Measurements from ENCODE around the gene GPATCH8.
"Not testable (repeated sequence)": the region's sequence is repeated elsewhere in the genome, so short reads cannot be mapped to it uniquely, and the experiment has no call there.

The GPATCH8 gene

DNA sequence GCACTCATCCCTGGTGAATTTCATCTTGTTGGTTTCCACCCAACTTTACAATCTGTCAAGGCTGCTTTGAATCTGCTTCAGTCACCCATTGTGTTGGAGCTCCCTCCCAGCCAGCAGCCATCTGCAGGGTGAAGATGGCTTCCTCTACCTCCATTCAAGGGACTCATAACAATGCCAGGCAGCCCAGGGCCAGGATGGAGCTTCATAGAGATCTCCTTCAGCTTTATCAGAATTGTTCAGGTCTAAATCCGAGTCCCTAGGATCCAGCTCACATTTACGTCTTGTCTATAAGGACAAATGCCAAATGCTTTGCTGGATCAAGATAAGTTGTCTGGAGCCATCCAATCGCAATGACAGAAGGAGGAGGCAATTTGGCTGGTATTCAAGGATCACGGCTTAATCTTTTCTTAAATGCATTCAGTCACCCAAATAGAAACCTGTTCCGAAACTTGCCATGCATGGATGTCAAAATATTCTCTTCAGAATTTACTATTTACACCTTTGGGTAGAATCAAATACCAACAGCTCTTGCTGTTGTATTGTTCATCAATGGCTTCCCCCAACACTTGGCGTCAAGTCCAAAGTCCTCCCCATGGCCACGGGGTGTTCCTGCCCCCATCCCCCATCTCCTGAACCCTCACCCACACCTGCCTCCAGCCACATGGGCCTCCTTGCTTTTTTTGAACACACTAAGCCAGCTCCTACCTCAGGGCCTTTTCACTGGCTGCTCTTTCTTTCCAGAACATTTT, 135.8 kb downstream of the GPATCH8 start:
- Histone ChIP-seq H3K4me2 (no peak overlapping the region), H3K27me3 (ENCODE audit: insufficient read depth, low read depth) (peaks cover 39% of the 10 kb centered on the region), H3K79me2 (ENCODE audit: insufficient read depth, low read depth) (no peaks in the 10 kb centered on the region), H3K27ac (no peak overlapping the region), H3K4me3 (IDR thresholded peaks at IDR 0.05; ENCODE audit: insufficient read depth, low read depth, low read length) (no peak overlapping the region), H2AFZ (ENCODE audit: low read depth) (no peak overlapping the region), H3K36me3 (ENCODE audit: insufficient read depth) (no peaks in the 10 kb centered on the region), H3K9ac (no peak overlapping the region), H3K4me1 (ENCODE audit: low read depth, poor library complexity, severe bottlenecking) (peaks cover 9% of the 10 kb centered on the region), H4K20me1 (ENCODE audit: insufficient read depth) (no peaks in the 10 kb centered on the region)
- TF ChIP-seq, protein P1, sequence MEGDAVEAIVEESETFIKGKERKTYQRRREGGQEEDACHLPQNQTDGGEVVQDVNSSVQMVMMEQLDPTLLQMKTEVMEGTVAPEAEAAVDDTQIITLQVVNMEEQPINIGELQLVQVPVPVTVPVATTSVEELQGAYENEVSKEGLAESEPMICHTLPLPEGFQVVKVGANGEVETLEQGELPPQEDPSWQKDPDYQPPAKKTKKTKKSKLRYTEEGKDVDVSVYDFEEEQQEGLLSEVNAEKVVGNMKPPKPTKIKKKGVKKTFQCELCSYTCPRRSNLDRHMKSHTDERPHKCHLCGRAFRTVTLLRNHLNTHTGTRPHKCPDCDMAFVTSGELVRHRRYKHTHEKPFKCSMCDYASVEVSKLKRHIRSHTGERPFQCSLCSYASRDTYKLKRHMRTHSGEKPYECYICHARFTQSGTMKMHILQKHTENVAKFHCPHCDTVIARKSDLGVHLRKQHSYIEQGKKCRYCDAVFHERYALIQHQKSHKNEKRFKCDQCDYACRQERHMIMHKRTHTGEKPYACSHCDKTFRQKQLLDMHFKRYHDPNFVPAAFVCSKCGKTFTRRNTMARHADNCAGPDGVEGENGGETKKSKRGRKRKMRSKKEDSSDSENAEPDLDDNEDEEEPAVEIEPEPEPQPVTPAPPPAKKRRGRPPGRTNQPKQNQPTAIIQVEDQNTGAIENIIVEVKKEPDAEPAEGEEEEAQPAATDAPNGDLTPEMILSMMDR (conservative IDR thresholded peaks at IDR 0.05; ENCODE audit: low read depth, low read length): no peak

DNA sequence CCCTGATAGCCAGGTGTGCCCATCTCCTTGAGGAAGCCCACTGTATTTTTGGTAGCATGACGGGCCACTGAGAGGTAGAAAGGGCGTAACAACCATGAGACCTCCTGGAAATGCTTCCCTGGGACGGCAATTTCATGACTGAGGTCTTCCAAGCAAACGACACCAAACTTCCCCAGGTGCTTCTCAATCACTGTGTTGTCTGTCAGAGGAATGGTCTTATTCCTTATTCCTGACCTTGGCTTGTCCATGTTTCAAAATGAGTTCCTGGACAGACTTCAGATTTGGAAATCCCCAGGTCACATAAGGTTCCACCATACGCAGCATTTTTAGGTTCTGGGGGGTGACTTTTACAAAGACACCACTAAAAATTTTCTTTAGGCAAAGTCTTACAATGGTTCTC, 138.2 kb downstream of the GPATCH8 start:
- H3K36me3 ChIP-seq (ENCODE audit: insufficient read depth); H3K4me3 ChIP-seq (IDR thresholded peaks at IDR 0.05; ENCODE audit: insufficient read depth, low read depth, low read length); H3K79me2 ChIP-seq (ENCODE audit: insufficient read depth, low read depth); H3K9ac ChIP-seq; H3K27ac ChIP-seq; H2AFZ ChIP-seq (ENCODE audit: low read depth); H3K4me2 ChIP-seq; H4K20me1 ChIP-seq (ENCODE audit: insufficient read depth): not testable (repeated sequence)
- peaks cover 32% of the 10 kb centered on the region for H3K27me3 ChIP-seq (ENCODE audit: insufficient read depth, low read depth)
- peaks cover 10% of the 10 kb centered on the region for H3K4me1 ChIP-seq (ENCODE audit: low read depth, poor library complexity, severe bottlenecking)

DNA sequence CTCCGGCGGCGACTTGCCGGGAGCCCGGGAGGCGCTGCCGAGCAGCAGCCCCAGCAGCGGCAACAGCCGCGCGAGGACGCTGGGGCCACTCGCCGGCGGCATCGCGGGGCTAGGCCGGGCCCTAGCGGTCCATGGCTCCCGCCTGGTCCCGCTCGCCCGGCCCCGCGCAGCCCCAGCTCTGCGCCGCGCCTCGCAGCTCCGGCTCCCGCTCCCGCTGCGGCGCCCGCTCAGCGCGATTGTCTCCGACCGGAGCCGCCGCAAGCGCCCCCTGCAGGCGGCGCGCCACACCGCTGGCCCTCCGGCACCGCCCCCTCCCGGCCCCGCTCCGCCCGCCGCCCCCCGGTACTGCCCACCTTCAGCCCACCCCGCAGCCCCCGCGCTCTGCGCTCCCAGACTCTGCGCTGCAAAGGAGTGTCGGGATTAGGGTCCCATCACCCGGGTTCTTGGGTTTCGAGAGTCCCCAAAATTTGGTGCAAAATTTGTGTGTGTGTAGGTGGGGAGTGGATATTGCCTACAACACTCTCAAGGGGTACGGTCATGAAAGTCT, 139.5 kb downstream of the GPATCH8 start, which contains the start of gene FAM171A2:
Gene FAM171A2 (minus strand): TSS at position 241 of the 547 bp plus-strand sequence. CDS start 139 bp downstream, at position 102.
- Histone ChIP-seq H3K9ac (peak within 1 kb of the TSS; percentile 50; the same call in 1 of the 2 replicates), H3K36me3 (ENCODE audit: insufficient read depth) (no peaks in the 10 kb centered on the region), H3K27ac (no peak within 1 kb of the TSS), H3K4me1 (ENCODE audit: low read depth, poor library complexity, severe bottlenecking) (peaks cover 16% of the 10 kb centered on the region), H4K20me1 (ENCODE audit: insufficient read depth) (no peaks in the 10 kb centered on the region), H2AFZ (ENCODE audit: low read depth) (peak within 1 kb of the TSS; percentile 98), H3K4me2 (peak within 1 kb of the TSS; percentile 85), H3K27me3 (ENCODE audit: insufficient read depth, low read depth) (peaks cover 32% of the 10 kb centered on the region), H3K79me2 (ENCODE audit: insufficient read depth, low read depth) (no peaks in the 10 kb centered on the region), H3K4me3 (IDR thresholded peaks at IDR 0.05; ENCODE audit: insufficient read depth, low read depth, low read length) (no peak within 1 kb of the TSS)
- TF ChIP-seq, protein P1 (conservative IDR thresholded peaks at IDR 0.05; ENCODE audit: low read depth, low read length): peak; percentile 70

DNA sequence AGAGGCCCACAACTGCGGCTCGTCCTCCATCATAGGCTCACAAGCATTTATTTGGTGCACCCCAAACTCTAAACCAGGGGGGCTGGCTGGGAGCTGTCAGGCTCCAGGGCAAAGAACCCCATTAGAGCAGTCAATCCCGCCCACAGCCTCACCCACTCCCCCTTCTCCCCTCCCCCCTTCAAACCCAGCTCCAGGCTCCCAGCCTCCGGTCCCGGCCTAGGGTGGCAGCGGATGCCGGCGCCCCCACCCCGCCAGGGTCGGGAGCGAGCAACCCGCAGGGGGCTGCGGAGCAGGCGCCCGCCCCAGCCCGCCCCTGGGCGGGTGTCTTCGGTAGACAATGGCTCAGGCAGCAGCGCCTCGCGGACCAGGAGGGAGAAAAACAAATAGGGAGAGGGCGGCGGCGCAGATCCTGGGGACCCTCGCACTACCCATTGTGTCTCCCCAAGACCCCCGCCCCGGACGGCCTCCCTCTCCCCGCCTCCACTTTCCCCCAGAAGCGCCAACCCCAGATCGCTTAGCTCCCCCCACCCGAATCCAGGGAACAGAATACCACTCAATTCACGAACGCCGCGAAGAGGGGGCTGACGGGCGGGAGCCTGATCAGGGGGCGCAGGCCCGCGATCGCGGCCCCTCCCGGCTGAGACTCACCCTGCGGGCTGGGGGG, 140.1 kb downstream of the GPATCH8 start:
- H3K9ac ChIP-seq: peak overlapping the region; percentile 50; the same call in 1 of the 2 replicates
- H2AFZ ChIP-seq (ENCODE audit: low read depth): peak overlapping the region; percentile 98
- H3K4me3 ChIP-seq (IDR thresholded peaks at IDR 0.05; ENCODE audit: insufficient read depth, low read depth, low read length): no peak overlapping the region
- H3K79me2 ChIP-seq (ENCODE audit: insufficient read depth, low read depth): no peaks in the 10 kb centered on the region
- no peaks in the 10 kb centered on the region for H3K36me3 ChIP-seq (ENCODE audit: insufficient read depth)
- peaks cover 32% of the 10 kb centered on the region for H3K27me3 ChIP-seq (ENCODE audit: insufficient read depth, low read depth)
- H3K4me2 ChIP-seq: peak overlapping the region; percentile 85
- H3K27ac ChIP-seq: no peak overlapping the region
- H4K20me1 ChIP-seq (ENCODE audit: insufficient read depth): no peaks in the 10 kb centered on the region
- TF ChIP-seq, protein P1 (conservative IDR thresholded peaks at IDR 0.05; ENCODE audit: low read depth, low read length): no peak
- peaks cover 16% of the 10 kb centered on the region for H3K4me1 ChIP-seq (ENCODE audit: low read depth, poor library complexity, severe bottlenecking)
